Left kidney (tissue), 2 donors: ENCODE data around the gene TMIGD3. TPM values are rescaled to one million over a fixed set of nuclear protein-coding genes. Genes with fewer than 3 reads are reported as not detected.

Experiments used
- DNase-seq: peaks from one replicate; pipeline ENCODE4 v3.0.0-alpha.2; 2013
- polyA plus RNA-seq: library from polyadenylated mRNA; unstranded; fragments of 120-200 nt; gene quantifications from one replicate; pipeline ENCODE4 v1.2.1, GENCODE V29; 2013; ENCODE audit not compliant: insufficient read length

The TMIGD3 gene
- polyA plus RNA-seq, 1 donor: 0.96 TPM

DNA sequence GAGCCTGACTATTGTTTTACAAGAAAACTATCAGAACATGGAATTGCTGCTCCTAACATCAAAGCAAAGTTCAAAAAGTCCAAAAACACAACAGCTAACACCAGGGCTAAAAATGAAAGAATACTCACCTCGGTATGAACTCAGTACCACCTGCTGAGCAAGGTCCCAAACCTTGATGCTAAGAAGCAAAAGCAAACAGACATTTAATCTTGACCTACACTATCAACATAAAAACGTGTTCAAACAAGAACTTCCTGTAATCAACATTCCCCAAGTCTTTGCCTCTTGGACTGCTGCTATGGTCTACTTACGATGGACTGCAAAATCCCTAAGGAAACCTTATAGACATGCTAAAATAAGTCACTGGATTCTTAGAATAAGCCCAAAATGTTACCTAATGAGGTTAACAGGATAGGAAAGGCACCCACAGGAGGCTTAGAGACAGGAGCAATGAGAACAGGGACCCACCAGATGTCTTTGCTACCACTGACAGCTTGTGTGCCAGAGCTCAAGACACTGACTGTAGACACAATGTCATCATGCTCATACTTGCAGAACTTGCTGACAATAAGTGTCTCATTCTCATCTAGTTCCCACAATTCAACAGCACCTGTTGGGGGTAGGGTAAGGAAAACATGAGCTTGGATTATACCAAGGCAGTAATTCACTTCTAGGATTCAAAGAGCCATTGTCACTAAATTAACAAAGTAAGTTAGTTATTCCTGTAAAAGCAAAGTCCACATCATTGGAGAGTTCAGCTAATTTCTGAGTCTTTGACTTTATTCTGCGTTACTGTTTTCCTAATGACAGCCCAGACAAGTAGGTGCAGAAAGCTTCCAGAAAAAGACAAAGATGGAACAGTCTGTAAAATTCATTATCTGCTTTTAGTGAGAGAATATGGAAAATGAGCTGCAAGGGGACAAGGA, 56.2 kb downstream of the TMIGD3 start:
- no peak for DNase-seq

GRCh38 chr1:111446546-111446945, 56.9 kb downstream of the TMIGD3 start:
- no peak for DNase-seq

DNA sequence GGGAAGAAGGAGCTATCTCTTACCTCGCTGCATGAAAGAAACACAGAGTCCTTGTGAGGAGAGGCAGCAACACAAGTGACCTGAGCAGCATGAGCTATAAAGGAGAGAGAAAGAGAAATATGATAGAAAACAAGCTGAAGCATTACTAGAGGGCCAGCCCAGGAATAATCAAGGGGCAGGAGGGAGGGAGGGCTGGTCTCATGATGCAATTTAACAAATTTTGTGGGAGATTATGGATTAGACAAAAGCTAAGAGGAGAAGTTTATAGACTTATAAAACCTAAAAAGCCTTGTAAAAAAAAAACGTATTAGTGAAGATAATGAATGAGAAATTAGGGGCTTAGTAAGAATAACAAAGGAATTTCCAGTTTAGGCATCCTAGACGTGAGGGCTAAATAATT, 59.4 kb downstream of the TMIGD3 start:
- no peak for DNase-seq

- DNase-seq: no peak
These were observed 61.0 kb downstream of the TMIGD3 start for GRCh38 chr1:111442457-111442856.

DNA sequence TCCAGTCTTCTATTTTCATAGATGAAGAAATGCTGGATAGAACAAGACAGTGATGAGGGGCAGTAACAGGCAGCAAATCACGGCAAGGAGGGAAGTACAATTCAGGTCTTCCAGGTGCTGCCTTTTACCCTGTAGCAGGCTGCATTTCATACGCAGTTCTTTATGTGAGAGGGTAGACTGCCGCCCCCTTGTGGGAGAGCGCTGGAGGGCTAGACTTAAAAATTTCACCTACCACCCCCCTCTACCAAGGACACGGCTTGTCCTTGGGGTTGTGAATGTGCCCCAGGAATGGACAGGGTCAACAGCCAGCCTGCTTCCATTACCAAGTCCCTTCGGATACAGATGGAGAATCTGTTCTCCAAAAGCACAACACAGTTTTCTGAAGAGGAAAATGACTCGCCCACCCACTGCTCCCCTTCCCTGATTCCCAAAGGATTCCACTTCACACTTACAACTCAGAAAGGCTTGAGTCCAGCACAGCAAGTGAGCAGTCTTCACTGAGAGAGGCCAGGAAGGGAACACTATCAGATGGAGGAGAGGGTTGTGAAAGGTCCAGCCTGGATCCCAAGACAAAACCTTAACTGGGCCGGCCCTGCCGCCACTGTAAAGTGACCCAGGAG, 61.8 kb downstream of the TMIGD3 start:
- no peak for DNase-seq

DNA sequence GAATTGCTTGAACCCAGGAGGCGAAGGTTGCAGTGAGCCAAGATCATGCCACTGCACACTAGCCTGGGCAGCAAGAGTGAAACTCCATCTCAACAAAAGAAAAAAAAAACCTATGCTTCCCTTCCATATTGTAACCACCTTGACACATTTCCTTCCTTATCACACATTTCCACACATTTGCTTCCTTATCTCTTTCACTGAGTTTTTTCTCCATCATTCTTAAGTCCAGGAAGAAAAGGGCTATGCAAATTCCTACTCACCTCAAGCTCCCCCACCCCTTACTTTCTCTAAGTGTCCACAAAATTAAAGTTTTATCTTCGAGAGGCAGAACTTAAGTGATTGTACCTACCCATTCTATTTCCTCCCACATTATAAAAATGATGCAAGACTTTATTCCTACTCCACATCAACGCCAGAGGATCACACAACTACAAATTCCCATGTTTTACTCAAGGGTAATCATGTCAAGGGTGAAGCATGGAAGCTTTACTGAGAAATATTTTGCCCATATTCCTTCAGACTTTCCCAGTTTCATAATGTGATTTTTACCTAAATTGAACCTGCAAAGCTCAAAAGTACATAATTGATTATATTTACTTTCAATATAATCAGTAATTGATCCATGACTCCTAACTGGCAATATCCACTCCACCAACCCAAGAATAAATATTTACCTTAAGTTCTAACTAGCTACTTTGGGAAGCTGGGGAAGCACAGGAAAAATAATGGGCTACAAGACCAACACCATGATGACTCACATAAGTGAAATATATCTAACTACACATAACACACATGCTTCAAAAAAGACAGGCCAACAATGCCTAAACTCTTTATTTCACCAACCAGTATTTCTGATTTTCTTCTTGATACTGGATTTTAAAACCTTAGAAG, 63.7 kb downstream of the TMIGD3 start:
- DNase-seq: no peak

DNA sequence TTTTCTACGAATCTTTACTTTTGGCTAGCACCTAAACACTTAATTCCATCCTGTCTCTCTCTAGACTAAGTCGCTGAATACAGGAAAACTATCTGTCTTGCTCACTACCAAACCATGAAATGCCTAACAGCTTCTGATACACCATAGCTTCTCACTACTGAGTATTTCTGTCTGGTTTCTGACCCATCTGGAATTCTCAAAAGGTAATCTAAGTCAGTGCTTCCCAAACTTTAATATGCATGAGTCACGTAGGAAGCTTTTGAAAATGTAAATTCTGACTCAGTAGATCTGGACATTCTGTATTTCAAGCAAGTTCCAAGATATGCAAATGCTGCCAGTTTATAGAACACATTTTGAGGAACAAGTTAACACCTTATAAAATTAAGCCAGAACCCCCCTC, 66.7 kb downstream of the TMIGD3 start:
- no peak for DNase-seq

Other genes with a start within 250 kb of the TMIGD3 start
- gene CHIA, start 212.8 kb downstream of the TMIGD3 start, polyA plus RNA-seq: not detected
- gene OVGP1, start 75.9 kb downstream of the TMIGD3 start, polyA plus RNA-seq: 5.9 TPM
- gene WDR77, start 54.4 kb downstream of the TMIGD3 start, polyA plus RNA-seq: 40.2 TPM
- 379 TPM for gene ATP5PB, start 54.2 kb downstream of the TMIGD3 start, polyA plus RNA-seq
- gene C1orf162, start 29.6 kb downstream of the TMIGD3 start, polyA plus RNA-seq: 6.3 TPM
- gene ADORA3, start within 50 bp of the TMIGD3 start, polyA plus RNA-seq: 0.52 TPM
- gene RAP1A, start 116.2 kb upstream of the TMIGD3 start, polyA plus RNA-seq: 75.9 TPM
- gene INKA2, start 235.8 kb upstream of the TMIGD3 start, polyA plus RNA-seq: 2.2 TPM